Subcutaneous adipose tissue (tissue), 4 donors: ENCODE data around the gene HPN. TPM values are rescaled to one million over a fixed set of nuclear protein-coding genes. Genes with fewer than 3 reads are reported as not detected.

Experiments used
- total RNA-seq, 4 donors: library from RNA; depleted of rRNA; stranded (reverse); fragments of >200 nt; gene quantifications; one replicate each; pipeline ENCODE4 v1.1.0, GENCODE V29; 2016
- TF ChIP-seq, protein P1 (sequence below): fragments of 450-650 bp; IDR thresholded peaks from one replicate; pipeline ENCODE4 v1.5.1; 2016; ENCODE audit warnings: low read depth, mild to moderate bottlenecking, control low read depth, antibody characterized with exemption, moderate library complexity

Gene HPN
- total RNA-seq, 4 donors from 2014 or later, result 0.17 to 3.8 (median 1.4) TPM

DNA sequence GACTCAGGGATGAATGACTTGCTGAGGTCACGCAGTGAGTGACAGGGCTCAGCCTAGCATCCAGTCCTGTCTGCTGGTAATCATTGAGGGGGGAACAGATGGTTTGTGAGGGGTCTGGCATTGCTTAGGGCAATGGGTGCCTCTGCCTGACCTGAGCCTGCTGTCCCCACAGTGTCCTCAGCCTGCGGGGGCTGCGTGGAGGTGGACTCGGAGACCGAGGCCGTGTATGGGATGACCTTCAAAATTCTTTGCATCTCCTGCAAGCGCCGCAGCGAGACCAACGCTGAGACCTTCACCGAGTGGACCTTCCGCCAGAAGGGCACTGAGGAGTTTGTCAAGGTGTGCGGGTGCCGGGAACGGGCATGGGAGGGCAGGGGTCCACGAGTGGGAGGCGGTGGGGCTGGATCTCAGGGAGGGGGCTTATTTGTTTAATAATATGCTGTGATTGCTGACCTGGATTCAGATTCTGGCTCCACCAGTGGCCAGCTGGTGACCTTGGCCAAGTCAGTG is 9.1 kb upstream of the HPN start:
- TF ChIP-seq, protein P1, sequence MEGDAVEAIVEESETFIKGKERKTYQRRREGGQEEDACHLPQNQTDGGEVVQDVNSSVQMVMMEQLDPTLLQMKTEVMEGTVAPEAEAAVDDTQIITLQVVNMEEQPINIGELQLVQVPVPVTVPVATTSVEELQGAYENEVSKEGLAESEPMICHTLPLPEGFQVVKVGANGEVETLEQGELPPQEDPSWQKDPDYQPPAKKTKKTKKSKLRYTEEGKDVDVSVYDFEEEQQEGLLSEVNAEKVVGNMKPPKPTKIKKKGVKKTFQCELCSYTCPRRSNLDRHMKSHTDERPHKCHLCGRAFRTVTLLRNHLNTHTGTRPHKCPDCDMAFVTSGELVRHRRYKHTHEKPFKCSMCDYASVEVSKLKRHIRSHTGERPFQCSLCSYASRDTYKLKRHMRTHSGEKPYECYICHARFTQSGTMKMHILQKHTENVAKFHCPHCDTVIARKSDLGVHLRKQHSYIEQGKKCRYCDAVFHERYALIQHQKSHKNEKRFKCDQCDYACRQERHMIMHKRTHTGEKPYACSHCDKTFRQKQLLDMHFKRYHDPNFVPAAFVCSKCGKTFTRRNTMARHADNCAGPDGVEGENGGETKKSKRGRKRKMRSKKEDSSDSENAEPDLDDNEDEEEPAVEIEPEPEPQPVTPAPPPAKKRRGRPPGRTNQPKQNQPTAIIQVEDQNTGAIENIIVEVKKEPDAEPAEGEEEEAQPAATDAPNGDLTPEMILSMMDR, result no peak

DNA sequence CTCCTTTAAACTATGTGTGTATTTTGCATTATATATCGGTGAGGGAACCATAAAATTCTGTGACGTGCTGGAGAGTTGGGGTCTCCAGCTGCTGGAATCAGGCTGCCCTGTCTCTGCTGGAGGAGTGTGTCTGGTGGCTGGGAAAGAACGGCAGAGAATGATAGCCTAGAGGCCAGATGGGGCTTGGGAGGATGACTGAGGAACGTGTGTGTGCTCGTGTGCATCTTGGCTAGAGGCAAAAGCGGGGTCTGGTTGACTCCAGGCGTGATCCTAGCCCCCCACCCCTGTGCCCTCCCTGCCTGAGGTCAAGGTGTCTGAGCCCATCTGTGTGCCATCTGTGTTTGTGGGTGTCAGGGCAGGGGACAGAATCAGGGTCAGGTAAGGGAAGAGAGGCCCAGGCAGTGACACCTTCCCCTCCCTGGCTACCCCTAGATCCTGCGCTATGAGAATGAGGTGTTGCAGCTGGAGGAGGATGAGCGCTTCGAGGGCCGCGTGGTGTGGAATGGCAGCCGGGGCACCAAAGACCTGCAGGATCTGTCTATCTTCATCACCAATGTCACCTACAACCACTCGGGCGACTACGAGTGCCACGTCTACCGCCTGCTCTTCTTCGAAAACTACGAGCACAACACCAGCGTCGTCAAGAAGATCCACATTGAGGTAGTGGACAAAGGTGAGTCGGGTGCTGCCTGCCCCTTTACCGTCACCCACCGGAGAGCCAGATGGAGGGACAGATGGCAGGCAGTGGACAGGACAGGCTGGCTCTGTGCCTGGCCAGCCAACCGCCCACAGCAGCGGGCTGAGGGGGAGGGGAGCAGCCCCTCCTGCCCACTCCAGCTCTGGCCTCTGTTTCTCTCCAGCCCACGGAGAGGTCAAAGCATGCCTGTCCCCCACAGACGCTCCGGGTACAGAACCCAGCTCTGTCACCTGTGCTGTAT is 8.2 kb upstream of the HPN start:
- TF ChIP-seq, protein P1, result no peak

DNA sequence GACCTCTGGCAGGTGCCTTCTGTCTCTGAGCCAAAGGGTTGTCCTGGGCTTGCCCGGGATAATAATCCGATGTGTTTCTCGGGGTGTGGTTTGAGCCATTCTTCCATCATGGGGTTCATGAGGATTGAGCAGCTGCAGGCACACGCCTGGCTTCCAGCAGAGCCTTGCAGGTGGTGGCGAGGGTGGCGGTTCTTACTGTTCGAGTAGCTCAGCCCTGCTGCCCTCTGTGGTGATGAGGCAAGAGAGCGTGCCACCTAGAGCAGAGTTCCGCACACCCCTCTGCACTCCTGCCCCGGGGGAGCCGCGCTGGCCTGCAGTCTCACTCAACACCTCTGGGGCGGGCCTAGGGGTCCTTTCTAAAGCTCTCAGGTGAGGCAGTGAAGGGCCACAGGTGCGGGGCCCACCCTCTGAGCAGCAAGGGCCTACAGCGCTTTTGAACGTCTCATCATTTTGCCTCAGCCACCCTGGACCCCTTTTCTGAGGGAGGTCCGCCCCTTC is 7.5 kb upstream of the HPN start:
- TF ChIP-seq, protein P1, result no peak

DNA sequence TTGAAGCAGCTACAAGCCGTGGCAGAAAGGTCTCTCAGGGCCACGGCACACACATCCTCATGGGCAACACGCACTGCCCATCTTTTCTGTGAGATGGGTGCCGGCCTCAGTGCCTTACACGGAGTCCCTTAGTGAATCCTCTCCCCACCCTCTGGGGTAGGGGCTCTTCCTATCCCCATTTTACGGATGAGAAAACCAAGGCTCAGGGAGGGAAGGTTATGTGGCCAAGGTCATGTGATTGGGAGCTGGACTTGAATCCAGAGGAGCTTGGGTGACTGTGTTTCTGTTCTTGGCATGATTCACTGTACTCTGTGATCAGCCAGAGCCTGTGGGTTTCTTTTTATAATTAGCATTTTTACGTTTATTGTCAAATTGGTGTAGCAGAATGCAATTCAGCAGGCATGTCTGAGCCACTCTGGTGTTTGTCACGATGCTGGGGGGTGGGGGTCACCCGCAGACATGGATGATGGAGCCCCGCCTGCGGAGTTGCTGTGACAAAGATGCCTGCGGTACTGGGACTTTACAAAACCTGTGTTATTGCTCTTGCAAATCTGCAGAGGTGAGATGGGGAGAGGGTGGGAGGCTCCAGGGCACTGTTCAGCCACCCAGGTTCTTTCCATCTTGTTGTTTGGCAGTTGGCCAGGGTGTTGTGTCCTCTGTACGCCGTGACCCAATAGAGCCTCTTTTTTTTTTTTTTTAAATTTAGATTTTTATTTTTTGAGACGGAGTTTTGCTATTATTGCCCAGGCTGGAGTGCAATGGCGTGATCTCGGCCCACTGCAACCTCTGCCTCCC is 6.7 kb upstream of the HPN start:
- TF ChIP-seq, protein P1, result no peak

DNA sequence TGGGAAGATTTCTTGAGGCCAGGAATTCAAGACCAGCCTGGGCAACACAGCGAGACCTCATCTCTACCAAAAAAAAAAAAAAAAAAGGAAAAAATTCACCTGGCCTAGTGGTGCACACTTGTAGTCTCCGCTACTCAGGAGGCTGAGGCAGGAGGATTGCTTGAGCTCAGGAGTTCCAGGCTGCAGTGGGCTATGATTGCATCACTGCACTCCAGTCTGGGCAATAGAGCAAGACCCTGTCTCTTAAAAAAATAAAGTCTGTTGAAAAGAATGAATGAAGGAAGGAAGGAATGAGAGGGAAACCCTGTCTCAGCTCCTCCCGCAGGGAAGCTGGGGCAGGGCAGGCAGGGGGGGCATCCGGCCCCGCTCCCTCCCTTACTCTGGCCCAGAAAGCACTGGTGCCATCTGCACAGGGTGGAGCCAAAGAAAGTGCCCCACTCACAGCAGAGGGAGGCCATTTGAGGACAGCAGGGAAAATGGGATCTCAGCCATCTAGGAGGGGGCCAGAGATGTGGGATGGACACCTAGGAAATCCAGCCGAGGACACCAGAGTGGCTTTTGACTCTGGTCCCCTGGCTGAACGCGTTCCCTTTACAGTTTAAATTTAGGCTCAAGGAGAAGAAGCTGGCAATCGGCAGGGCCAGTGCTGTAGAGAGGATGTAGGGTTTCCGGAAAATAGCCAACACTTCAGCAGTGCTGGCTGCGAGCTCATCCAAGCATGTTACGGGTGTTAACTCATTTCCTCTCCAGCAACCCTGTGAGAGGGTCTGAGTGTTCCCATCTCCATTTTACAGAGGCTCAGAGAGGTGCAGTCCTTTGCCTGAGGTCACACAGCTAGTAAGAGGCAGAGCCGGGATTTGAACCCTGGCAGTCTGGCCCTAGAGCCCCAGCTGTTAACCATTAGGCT is 3.6 kb upstream of the HPN start:
- TF ChIP-seq, protein P1, result no peak

DNA sequence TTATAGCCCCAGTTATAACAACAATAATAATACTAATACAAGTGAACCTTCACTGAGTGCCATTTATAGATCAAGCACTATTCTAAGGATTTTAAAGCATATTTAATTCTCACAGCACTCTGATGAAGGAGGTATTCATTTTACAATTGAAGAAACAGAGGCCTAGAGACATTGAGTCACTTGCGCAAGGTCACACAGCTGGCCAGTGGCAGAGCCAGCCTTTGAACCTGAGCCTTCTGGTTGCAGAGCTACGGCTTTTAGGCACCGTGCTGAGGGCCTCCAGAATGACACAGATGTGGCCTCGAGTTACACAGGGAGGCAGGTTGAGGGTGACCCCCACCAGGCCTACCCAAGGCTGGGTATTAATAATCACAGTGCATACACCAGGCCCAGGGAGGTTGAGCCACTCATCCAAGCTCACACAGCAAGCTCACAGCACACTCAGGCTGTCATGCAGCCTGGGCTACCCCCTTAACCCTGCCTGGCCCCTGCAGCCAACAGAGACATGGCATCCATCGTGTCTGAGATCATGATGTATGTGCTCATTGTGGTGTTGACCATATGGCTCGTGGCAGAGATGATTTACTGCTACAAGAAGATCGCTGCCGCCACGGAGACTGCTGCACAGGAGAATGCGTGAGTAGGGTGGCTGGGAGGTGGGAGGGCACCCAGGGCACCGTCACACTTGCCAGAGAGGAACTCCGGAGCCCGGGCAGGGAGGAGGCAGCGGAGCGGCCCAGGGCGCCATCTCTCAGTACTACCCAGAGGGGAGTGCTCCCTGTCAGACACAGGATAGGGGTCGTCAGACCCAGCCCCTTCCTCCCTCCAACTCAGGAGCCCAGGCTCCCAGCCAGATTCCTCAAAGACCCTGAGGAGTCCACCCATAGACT is 2.7 kb upstream of the HPN start:
- TF ChIP-seq, protein P1, result no peak
